ENCODE measurements around the gene CTF1. TPM values are rescaled to one million over a fixed set of nuclear protein-coding genes. Genes with fewer than 3 reads are reported as not detected.
"Not testable (repeated sequence)": the region's sequence is repeated elsewhere in the genome, so short reads cannot be mapped to it uniquely, and the experiment has no call there.

Gene CTF1
- total and polyA plus RNA-seq, 8 donors, result 1.6 to 3.2 (median 1.9) TPM

GRCh38 chr16:30858829-30859423 is 37.5 kb upstream of the CTF1 start:
- no peaks in the 10 kb centered on the region for H3K4me1 ChIP-seq
- ATAC-seq, result no peak
- H3K4me3 ChIP-seq, result no peak overlapping the region
- WGBS, 2 donors, result 76 to 80% methylated on average over 4 of the region's 4 CpGs
- no peak overlapping the region for H3K27ac ChIP-seq
- no peaks in the 10 kb centered on the region for H3K36me3 ChIP-seq
- H3K27me3 ChIP-seq, result no peaks in the 10 kb centered on the region
- intact Hi-C loops (cut with DNase I), result no loop called here
- no peak for TF ChIP-seq CTCF (IDR thresholded peaks at IDR 0.05)
- no peak for FAIRE-seq
- no peaks in the 10 kb centered on the region for H3K9me3 ChIP-seq
- no peak for DNase-seq

- intact Hi-C loops (cut with DNase I); ATAC-seq; H3K9me3 ChIP-seq; FAIRE-seq; H3K27me3 ChIP-seq; H3K4me1 ChIP-seq; DNase-seq; H3K27ac ChIP-seq; H3K36me3 ChIP-seq; H3K4me3 ChIP-seq: not testable (repeated sequence)
- WGBS, 2 donors, result 85 to 86% methylated on average over 7 of the region's 7 CpGs
Measured at GRCh38 chr16:30860729-30861128, 35.7 kb upstream of the CTF1 start.

GRCh38 chr16:30863178-30863577 is 33.2 kb upstream of the CTF1 start:
- ATAC-seq; DNase-seq; H3K4me1 ChIP-seq; H3K36me3 ChIP-seq; FAIRE-seq; H3K27ac ChIP-seq; H3K4me3 ChIP-seq; intact Hi-C loops (cut with DNase I); H3K9me3 ChIP-seq; H3K27me3 ChIP-seq: not testable (repeated sequence)
- WGBS, 2 donors, result 89 to 90% methylated on average over 3 of the region's 3 CpGs

- Histone ChIP-seq H3K4me3 (no peak overlapping the region), H3K27me3 (no peaks in the 10 kb centered on the region), H3K36me3 (no peaks in the 10 kb centered on the region), H3K27ac (no peak overlapping the region), H3K9me3 (no peaks in the 10 kb centered on the region), H3K4me1 (no peaks in the 10 kb centered on the region)
- no peak for DNase-seq
- no peak for FAIRE-seq
- no peak for TF ChIP-seq CTCF (IDR thresholded peaks at IDR 0.05)
- no peak for ATAC-seq
- intact Hi-C loops (cut with DNase I), result no loop called here
- 78 to 88% methylated on average over 6 of the region's 6 CpGs for WGBS, 2 donors
Measured at GRCh38 chr16:30866031-30866430, 30.4 kb upstream of the CTF1 start.

GRCh38 chr16:30867747-30868146 is 28.7 kb upstream of the CTF1 start:
- Histone ChIP-seq H3K4me1 (no peaks in the 10 kb centered on the region), H3K27me3 (no peaks in the 10 kb centered on the region), H3K27ac (no peak overlapping the region), H3K36me3 (no peaks in the 10 kb centered on the region), H3K9me3 (no peaks in the 10 kb centered on the region), H3K4me3 (no peak overlapping the region)
- TF ChIP-seq CTCF (IDR thresholded peaks at IDR 0.05), result no peak
- FAIRE-seq (no peak), ATAC-seq (no peak), DNase-seq (no peak)
- intact Hi-C loops (cut with DNase I), result no loop called here
- WGBS, 2 donors, result 88 to 92% methylated on average over 5 of the region's 5 CpGs

GRCh38 chr16:30870904-30871303 is 25.5 kb upstream of the CTF1 start:
- Histone ChIP-seq H3K4me1 (peaks cover 0 to 3% (median 0%) of the 10 kb centered on the region in 3 donors), H3K4me3 (no peak overlapping the region), H3K27me3 (no peaks in the 10 kb centered on the region), H3K36me3 (no peaks in the 10 kb centered on the region), H3K27ac (no peak overlapping the region), H3K9me3 (no peaks in the 10 kb centered on the region)
- intact Hi-C loops (cut with DNase I), result loop anchor here in 1 of 3 donors (10.0 kb wide), 1 partner anchor 106 kb away; the partner anchor contains the start of genes CFAP119 and RNF40
- no peak for TF ChIP-seq CTCF (IDR thresholded peaks at IDR 0.05)
- DNase-seq, result no peak
- ATAC-seq, result no peak
- 82 to 85% methylated on average over 6 of the region's 6 CpGs for WGBS, 2 donors
- FAIRE-seq, result no peak
